ENCODE measurements around the gene IKBKG.

IKBKG gene

GRCh38 chrX:154598656-154599055 is 51.2 kb downstream of the IKBKG start:
- CTCF ChIA-PET: no interaction called here
- TF ChIP-seq ELF4 (IDR thresholded peaks at IDR 0.05) (no peak), ARNT (IDR thresholded peaks at IDR 0.05) (no peak), FOXM1 (IDR thresholded peaks at IDR 0.05; ENCODE audit: borderline replicate concordance) (no peak), L3MBTL2 (conservative IDR thresholded peaks at IDR 0.05) (no peak), PKNOX1 (IDR thresholded peaks at IDR 0.05) (no peak), TARDBP (IDR thresholded peaks at IDR 0.05) (no peak), FOXK2 (IDR thresholded peaks at IDR 0.05) (no peak), BHLHE40 (IDR thresholded peaks at IDR 0.05; ENCODE audit: borderline replicate concordance) (no peak), CTBP1 (IDR thresholded peaks at IDR 0.05; ENCODE audit: borderline replicate concordance) (no peak), FOXA1 (IDR thresholded peaks at IDR 0.05) (no peak), ZNF384 (IDR thresholded peaks at IDR 0.05) (no peak), HDGF (IDR thresholded peaks at IDR 0.05; ENCODE audit: borderline replicate concordance) (no peak), SP1 (IDR thresholded peaks at IDR 0.05) (no peak)
- no peak for DNase-seq (ENCODE audit: extremely low spot score)
- POLR2A ChIA-PET: no interaction called here

GRCh38 chrX:154599531-154599930 is 52.1 kb downstream of the IKBKG start:
- POLR2A ChIA-PET: no interaction called here
- TF ChIP-seq PKNOX1 (IDR thresholded peaks at IDR 0.05) (no peak), FOXK2 (IDR thresholded peaks at IDR 0.05) (no peak), FOXA1 (IDR thresholded peaks at IDR 0.05) (no peak), CTBP1 (IDR thresholded peaks at IDR 0.05; ENCODE audit: borderline replicate concordance) (no peak), SP1 (IDR thresholded peaks at IDR 0.05) (no peak), ZNF384 (IDR thresholded peaks at IDR 0.05) (no peak), FOXM1 (IDR thresholded peaks at IDR 0.05; ENCODE audit: borderline replicate concordance) (no peak), SUZ12 (IDR thresholded peaks at IDR 0.05) (no peak), TARDBP (IDR thresholded peaks at IDR 0.05) (no peak), BHLHE40 (IDR thresholded peaks at IDR 0.05; ENCODE audit: borderline replicate concordance) (no peak), HDGF (IDR thresholded peaks at IDR 0.05; ENCODE audit: borderline replicate concordance) (no peak), LEF1 (IDR thresholded peaks at IDR 0.05; ENCODE audit: borderline replicate concordance) (no peak), ARNT (IDR thresholded peaks at IDR 0.05) (no peak), ELF4 (IDR thresholded peaks at IDR 0.05) (no peak), L3MBTL2 (conservative IDR thresholded peaks at IDR 0.05) (no peak), NFRKB (IDR thresholded peaks at IDR 0.05) (no peak)
- DNase-seq (ENCODE audit: extremely low spot score): no peak
- CTCF ChIA-PET: no interaction called here

- ChIA-PET CTCF (interaction anchor here (0.7 kb wide), 1 partner anchor 233 kb away, joined by 6 read pairs; no protein-coding TSS in a partner anchor), POLR2A (no interaction called here)
- no peak for TF ChIP-seq ARNT (IDR thresholded peaks at IDR 0.05)
- no peak for TF ChIP-seq TARDBP (IDR thresholded peaks at IDR 0.05)
- no peak for TF ChIP-seq ELF4 (IDR thresholded peaks at IDR 0.05)
- no peak for TF ChIP-seq LEF1 (IDR thresholded peaks at IDR 0.05; ENCODE audit: borderline replicate concordance)
- no peak for TF ChIP-seq FOXM1 (IDR thresholded peaks at IDR 0.05; ENCODE audit: borderline replicate concordance)
- no peak for TF ChIP-seq FOXA1 (IDR thresholded peaks at IDR 0.05)
- TF ChIP-seq FOXK2 (IDR thresholded peaks at IDR 0.05): no peak
- no peak for TF ChIP-seq SUZ12 (IDR thresholded peaks at IDR 0.05)
- no peak for TF ChIP-seq HDGF (IDR thresholded peaks at IDR 0.05; ENCODE audit: borderline replicate concordance)
- no peak for TF ChIP-seq BHLHE40 (IDR thresholded peaks at IDR 0.05; ENCODE audit: borderline replicate concordance)
- no peak for TF ChIP-seq CTBP1 (IDR thresholded peaks at IDR 0.05; ENCODE audit: borderline replicate concordance)
- no peak for TF ChIP-seq PKNOX1 (IDR thresholded peaks at IDR 0.05)
- TF ChIP-seq ZNF384 (IDR thresholded peaks at IDR 0.05): no peak
- no peak for TF ChIP-seq L3MBTL2 (conservative IDR thresholded peaks at IDR 0.05)
- TF ChIP-seq SP1 (IDR thresholded peaks at IDR 0.05): no peak
- TF ChIP-seq NFRKB (IDR thresholded peaks at IDR 0.05): no peak
- DNase-seq (ENCODE audit: extremely low spot score): peak; percentile 3
Measured at GRCh38 chrX:154600759-154601374, 53.4 kb downstream of the IKBKG start.

DNA sequence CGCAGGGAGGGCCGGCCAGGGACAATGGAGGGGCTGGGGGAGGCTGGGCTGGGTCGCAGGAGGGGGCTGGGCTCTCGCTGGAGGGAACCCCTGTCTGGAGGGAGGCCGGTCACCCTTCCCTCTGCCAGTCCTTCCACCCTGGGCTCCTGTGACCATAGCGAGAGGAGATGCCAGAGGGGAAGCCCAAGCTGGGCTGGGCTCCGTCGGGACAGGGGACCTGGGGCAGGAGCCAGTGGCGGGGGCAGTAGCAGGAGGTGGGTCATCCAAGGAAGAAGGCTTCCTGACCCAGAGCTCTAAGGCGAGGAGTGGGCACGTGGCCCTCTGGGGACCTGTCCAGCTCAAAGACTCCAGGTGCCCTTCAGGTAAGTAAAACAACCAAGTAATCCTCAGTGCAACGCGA is 54.8 kb downstream of the IKBKG start:
- ChIA-PET CTCF (no interaction called here), POLR2A (no interaction called here)
- DNase-seq (ENCODE audit: extremely low spot score): peak; percentile 1
- TF ChIP-seq ARNT (IDR thresholded peaks at IDR 0.05) (no peak), LEF1 (IDR thresholded peaks at IDR 0.05; ENCODE audit: borderline replicate concordance) (no peak), CTBP1 (IDR thresholded peaks at IDR 0.05; ENCODE audit: borderline replicate concordance) (no peak), PKNOX1 (IDR thresholded peaks at IDR 0.05) (no peak), SUZ12 (IDR thresholded peaks at IDR 0.05) (no peak), FOXA1 (IDR thresholded peaks at IDR 0.05) (no peak), HDGF (IDR thresholded peaks at IDR 0.05; ENCODE audit: borderline replicate concordance) (no peak), ELF4 (IDR thresholded peaks at IDR 0.05) (no peak), ZNF384 (IDR thresholded peaks at IDR 0.05) (no peak), TARDBP (IDR thresholded peaks at IDR 0.05) (no peak), FOXK2 (IDR thresholded peaks at IDR 0.05) (no peak), FOXM1 (IDR thresholded peaks at IDR 0.05; ENCODE audit: borderline replicate concordance) (no peak), L3MBTL2 (conservative IDR thresholded peaks at IDR 0.05) (no peak)

DNA sequence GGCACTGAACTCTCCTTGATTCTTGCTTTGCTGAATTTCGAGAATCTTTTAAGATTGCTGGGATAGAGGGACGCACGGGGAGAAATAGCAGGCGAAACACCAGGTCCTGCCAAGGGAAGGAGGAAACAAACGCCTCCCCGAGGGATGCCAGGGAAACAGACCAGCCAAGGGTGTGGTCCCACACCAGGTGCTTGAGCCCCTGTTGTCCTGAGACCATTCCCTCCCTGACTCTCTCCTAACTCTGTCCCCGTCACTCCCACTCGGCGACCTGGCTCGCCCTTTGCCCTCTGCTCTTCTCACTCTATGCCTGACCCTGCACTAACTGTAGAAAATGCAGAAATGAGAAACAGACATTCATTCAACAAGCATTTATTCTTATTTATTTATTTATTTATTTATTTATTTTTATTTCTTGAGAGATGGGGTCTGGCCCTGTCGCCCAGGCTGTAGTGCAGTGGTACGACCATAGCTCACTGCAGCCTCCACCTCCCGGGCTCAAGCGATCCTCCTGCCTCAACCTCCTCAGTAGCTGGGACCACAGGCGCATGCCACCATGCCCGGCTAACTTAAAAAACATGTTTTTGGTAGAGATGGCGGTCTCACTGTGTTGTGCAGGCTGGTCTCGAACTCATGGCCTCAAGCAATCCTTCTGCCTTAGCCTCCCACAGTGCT is 55.5 kb downstream of the IKBKG start:
- POLR2A ChIA-PET: no interaction called here

More for the DNA sequence above, 55.5 kb downstream of the IKBKG start:
- CTCF ChIA-PET: no interaction called here
- no peak for DNase-seq (ENCODE audit: extremely low spot score)
- TF ChIP-seq FOXA1 (IDR thresholded peaks at IDR 0.05) (no peak), ELF4 (IDR thresholded peaks at IDR 0.05) (no peak), SP1 (IDR thresholded peaks at IDR 0.05) (no peak), FOXK2 (IDR thresholded peaks at IDR 0.05) (no peak), BHLHE40 (IDR thresholded peaks at IDR 0.05; ENCODE audit: borderline replicate concordance) (no peak), CTBP1 (IDR thresholded peaks at IDR 0.05; ENCODE audit: borderline replicate concordance) (no peak), SUZ12 (IDR thresholded peaks at IDR 0.05) (no peak), HDGF (IDR thresholded peaks at IDR 0.05; ENCODE audit: borderline replicate concordance) (no peak), FOXM1 (IDR thresholded peaks at IDR 0.05; ENCODE audit: borderline replicate concordance) (no peak), NFRKB (IDR thresholded peaks at IDR 0.05) (no peak)
